Activated CD8-positive, alpha-beta memory T cell treated with anti-CD3 and anti-CD28 coated beads for 48 hours (primary cell): Measurements from ENCODE around the gene NPTX1.

Experiments
- DNase-seq, 3 experiments: peaks; one replicate each; pipeline ENCODE4 v3.0.0-alpha.2; 2020; ENCODE audit warnings: low read depth in 2 of 3, low spot score in 2 of 3

Gene NPTX1

DNA sequence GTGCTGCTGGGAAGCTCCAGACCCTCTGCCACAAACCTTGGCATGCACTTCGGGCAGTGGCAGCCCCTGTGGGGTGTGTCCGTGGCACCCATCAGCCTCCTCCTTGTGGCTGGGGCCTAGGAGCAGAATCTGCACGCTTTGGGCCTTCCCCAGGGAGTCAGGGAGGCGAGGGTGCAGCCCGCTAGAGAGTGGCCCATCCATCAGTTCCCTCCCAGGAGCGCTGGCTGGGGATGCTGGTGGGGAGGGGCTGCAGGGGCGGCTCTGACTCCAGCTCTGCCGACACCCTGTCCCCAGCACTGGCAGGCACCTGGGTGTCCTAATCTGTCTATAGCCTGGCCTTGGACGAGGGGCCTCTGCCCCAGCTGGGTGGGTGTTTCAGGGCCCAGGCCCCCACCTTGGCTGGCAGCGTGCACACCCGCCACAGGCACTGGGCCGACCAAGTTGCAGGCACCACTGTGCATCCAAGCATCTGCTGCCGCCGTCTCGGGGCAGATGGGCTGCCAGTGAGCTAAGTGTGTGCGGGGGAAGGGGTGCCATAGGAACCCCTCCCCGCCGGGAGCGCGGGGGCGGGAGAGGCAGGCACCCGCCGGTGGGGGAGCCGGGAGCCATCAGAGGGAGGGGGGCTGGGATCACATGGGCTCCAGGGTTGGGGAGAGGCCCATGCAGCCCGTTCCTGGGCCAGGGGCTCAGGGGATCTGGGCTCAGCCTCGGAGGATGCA lies 31.2 kb downstream of the NPTX1 start:
- DNase-seq, result no peak

DNA sequence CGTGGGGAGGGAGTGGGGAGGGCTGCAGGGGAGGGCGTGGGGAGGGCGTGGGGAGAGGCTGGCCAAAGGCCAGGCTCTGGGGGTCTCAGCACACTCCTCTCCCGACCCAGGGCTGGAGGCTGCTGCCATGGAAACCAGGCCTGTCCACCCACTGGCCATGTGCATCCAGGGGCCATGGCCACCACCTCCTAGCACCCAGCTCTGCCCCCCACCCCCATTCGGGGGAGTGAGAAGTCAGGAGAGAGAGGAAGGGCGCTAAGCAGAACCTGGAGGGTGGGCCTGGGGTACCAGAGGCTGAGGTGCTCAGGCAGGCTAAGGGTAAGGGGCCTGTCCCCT lies 31.8 kb downstream of the NPTX1 start:
- no peak for DNase-seq

DNA sequence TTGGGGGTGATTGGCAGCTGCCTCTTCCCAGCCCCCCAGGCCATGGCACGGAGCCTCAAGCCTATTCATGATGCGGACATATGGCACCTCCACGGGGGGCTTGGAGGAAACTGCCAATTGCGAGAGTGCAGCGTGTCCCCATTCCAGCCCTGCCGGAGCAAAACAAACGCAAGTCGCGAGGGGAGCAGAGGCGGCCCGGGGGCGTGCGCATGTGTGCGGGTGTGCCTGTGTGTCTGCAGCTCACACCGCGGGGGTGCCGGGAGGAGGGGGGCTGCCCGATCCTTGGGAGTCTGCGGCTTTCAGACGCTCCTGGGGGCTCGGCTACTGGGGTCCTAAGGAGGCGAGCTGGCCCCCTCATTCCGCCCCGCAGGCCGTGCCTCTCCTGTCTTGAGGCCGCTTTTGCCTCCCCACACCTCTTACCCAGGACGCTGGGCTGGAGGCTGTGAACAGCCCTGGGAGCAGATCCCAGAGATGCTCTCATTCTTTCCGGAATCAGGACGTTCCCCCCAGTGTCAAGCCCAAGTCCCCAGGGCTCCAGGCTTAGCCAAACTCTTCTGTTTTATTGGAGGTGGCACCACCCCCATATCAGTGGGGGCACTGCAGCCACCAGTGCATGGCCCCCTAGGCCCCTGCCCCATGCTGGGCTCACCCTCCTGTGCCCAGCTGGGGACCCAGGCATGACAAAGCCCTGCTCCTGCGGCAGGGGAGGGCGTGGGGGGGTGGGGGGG lies 32.3 kb downstream of the NPTX1 start:
- no peak for DNase-seq

DNA sequence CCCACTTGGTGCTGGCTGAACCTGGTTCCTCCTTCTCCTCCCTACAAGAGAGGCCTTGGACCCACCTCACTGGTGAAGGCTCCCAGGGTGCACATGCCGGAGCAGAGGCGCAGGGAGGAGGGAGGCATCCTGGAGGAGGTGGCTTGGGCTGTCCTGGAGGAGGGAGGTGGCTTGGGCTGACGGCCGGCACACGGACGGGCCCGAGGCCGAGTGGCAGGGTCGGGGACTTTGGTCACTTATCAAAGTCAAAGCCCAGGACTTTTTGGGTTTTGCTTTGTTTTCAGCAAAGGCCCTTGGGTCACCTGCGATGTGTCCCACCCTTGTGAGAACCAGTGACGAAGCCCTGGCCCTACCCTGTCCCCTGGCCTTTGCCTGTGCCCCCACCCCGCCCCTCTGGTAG lies 32.9 kb downstream of the NPTX1 start:
- DNase-seq, result no peak

DNA sequence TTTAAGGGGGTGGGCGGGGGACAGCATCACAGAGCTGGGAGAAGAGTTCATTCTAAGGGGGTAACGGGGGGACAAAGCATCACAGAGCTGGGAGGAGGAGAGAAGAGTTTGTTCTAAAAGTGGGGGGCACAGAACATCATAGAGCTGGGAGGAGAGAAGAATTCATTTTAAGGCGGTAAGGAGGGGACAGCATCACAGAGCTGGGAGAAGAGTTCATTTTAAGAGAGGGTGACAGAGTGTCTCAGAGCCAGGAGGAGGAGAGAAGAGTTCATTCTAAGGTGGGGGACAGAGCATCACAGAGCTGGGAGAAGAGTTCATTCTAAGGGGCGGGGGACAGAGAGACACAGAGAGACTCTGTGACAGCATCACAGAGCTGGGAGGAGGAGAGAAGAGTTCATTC lies 33.6 kb downstream of the NPTX1 start:
- DNase-seq, result no peak

DNA sequence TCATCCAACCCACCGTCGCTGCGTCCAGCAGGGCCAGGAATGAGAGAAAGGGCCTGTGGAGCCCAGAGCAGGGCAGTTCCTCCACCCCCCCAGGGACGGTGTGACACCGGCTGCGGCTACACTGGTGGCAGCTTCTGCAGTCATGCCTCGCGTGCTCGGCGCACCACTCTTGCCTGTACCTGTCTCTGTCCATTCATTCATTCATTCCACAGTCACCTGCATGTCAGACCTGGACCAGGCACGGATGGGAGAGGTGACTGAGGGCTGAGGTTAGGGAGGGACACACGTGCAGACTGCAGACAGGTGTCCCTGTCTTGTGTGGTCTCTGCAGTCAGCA lies 34.1 kb downstream of the NPTX1 start:
- no peak for DNase-seq

DNA sequence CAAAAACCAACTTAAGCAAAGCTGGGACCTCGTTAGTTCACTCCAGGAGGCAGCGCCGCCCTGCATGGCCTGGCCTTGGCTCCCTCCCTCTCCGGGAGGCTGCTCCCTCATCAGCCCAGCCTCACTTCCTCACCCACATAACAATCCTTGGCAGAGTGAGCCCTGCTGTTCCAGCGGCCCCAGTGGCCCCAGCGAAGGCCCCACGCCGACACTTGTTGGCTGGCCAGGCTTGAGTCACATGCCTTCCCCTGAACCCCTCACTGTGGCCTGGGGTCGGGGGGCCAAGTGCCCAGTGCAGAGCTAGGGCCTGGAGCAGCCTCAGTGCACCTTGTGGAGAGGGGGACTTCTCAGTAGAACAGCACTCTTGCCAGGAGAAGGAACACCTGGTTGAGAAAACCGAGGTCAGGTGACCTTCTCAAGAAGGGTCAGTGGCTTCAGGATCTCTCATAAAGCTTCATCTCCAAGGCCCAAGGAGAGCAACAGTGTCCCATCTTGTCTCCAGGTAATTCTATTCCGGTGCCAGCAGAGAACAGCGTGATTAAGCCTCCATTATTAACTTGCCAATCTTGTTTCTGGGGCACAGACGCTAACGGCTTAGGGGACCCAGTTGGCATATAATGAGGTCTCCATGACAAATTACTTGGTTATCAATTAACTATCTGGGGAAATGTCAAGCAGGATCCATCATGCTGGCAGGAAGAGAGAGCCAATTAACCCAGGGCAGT lies 34.6 kb downstream of the NPTX1 start:
- DNase-seq, result no peak

DNA sequence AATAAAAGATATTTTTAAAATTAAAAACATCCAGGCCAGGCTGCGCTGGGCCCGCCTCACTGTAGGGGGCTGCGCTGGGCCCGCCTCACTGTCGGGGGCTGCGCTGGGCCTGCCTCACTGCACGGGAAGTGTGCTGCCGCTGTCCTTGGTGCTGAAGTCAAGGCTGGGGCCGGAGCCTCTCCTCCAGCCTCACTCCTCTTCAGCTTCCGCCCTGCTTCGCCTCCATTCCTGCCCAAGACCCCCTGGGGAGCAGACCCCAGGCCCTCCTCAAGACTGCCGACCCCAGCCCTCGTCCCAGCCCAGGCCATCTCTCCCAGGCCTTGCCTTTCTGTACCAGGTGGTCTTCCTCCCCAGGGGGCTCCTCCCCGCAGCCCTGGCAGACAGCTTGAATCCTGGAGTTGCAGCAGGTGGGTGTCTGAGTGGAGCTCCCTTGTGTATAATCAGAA lies 35.3 kb downstream of the NPTX1 start:
- DNase-seq, result peak in 1 of 3 experiments; percentile 24

DNA sequence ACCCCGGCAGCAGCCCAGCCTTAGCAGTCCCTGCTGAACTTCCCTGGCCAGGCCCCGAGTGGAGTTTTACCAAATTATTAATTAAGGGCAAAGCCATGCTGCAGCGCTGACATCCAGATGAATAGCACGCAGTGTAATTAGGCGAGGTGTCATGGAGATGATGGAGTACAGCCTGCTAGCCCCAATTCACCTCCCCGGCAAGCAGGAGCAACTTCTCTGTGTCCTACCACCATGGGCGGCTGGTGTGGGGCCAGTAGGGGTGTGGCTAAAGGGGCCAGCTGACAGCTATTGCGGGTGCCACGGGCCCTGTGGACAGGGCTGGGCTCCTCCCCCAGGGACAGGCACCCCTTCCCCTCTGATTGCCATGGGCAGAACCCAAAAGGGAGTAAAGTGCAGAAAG lies 36.9 kb downstream of the NPTX1 start:
- DNase-seq, result no peak

DNA sequence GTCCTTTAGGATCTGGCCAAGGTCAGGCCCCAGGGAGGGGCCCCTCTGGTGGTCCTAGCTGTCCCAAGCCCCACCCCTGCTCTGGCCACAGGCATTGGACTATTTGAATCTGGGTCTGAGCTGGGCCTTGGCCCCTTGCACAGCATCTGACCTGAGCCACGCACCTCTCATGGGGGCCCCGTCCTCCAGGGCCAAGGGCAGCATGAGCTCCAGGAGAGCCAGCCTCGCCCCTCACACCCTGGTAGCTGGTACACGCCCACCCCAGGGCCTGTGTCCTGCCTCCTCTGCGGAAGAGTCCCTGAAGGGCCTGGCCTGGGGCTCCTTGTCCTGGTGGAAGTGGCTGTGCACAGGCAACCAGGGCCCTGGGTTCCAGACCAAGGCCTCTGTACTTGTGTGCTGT lies 37.6 kb downstream of the NPTX1 start:
- no peak for DNase-seq

DNA sequence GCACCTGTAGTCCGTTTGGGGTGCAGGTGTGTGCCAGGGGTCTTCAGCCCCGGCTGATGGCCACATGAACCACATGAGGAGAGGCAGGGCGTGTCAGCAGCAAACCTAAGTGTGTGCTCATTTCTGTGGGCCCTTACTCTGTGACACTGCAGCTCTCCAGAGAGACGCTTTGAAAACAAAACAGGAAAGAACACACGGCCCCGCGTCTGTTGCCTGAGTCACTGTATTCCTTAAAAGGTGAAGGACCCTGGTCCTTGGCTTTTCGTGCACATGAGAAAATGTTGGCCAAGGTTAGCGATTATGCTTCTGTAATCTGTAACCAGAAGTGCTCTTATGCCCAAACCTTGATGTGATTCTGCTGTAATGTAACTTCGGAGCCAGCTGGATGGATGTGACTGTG lies 38.9 kb downstream of the NPTX1 start:
- no peak for DNase-seq

DNA sequence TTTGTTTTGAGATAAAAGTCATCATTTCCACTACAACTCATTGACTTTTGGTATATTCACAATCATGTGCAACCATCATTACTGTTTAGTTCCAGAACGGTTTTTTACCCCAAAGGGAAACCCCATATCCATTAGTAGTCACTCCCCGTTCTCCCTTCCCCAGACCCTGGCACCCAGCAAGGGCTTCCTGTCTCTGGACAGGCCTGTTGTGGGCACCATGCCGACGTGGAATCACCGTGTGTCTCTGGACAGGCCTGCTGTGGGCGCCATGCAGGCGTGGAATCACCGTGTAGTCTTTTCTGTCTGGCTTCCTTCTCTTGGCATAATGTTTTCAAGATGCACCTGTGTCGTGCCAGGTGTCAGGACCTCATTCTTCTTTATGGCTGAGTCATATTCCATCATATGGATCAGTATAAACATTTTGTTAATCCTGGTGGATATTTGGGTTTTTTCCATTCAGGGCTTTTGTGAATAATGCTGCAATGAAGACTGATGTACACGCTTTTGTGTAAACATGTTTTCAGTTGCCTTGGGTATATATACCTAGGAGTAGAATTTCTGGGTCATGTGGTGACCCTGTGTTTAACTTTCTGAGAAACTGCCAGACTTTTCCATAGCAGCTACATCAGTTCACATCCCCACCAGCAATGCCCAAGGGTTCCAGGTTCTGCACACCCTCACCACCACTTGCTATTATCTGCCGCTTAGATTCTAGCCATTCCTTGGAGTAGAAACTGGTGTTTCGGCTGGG lies 42.3 kb downstream of the NPTX1 start:
- DNase-seq, result no peak

DNA sequence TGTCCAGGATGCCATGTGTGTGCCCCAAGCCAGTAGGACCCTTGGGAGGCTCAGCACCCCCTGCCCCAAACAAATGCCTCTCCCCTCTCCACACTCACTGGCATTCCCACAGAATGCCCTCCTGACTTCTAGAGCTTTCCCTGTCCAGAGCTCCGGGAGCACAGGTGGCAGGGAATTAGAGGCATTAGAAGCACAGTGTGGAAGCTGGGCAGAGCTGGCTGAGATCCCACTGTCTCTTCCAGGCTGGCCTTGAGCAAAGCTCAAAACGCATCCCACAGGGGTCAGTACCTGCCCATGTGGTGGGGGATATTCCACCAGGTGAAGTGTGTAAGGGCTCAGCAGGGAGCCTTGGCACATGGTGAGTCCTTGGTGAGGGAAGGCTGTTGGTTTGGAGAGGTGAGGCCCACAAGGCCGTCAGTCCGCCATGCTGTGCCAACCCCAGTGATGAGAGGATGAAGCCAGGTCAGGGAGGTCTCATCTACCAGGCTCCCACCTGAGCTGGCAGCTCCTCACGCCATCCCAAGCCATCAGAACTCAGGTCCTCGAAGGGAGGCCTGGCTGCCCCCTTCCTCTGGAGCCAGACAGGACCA lies 43.4 kb downstream of the NPTX1 start:
- no peak for DNase-seq

DNA sequence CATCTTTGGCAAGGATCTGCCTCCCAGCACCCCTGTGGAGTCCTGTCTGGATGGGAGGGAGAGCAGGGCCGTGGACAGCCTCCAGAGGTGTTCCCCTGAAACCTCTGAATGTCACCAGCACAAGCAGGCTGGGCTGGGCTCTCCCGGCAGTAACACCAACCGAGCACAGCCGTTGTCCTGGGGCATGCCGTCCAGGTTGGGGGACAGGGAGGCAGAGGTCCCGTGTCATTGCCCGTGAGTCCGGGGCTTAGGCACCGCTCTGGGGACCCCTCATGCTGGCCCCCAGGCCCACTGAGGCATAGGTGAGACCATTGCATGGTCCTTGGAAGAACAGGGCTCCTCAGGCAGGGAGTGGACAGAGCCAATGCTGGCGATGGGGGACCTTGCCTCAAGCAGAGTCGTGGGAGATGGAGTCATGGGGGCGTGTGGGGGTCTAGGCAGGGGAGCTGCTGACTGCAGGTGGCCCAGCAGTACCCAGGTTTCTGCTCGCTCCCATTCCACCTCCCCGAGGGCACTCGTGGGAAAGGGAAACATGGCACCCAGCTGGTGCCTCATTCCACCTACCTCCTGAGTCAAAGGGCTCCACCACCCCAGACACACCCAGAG lies 44.0 kb downstream of the NPTX1 start:
- no peak for DNase-seq

DNA sequence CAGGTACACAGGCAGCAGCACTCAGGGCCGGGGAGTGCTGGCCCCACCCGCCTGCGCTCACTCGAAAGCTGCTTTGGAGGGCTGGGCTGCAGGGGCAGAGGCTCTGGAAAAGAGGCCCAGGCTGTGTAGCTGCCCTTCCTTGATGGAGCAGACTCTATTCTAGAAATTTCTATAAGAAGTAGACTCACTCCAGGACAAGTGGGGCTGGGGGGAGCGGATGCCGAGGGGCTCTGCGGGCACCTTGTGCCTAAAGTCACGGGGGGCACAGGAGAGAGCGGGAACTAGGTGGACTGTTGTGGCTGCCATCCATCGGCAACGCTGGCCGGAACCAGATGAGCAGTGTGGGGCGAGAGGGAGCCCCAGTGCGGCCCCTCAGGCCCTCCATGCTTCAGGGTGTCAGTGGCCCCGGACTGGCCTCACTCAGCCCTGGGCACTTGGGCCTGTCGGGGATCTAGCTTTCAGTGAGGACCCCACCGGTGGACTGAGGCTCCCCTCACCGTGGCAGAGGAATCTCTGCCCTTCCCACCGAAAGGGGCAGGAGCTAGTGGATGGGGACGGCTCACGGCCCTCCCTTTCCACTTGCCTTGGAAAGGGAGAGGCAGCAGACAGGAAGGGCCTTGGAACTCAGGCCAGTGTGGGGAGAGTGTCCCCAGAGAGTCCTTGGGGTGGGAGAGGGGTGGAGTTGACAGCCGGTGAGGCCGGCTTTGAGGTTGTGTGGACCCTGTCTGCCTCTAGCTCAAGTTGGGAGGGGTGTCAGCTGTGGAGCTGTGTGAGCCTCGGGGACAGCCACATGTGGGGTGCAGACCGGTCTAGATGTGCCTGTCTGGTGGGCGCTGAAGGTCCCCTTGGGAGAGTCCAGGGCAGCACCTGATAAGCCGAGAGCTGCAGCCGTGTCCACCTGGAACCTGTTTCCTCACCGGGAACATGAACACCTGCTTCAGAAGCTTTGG lies 44.9 kb downstream of the NPTX1 start:
- DNase-seq, result no peak

DNA sequence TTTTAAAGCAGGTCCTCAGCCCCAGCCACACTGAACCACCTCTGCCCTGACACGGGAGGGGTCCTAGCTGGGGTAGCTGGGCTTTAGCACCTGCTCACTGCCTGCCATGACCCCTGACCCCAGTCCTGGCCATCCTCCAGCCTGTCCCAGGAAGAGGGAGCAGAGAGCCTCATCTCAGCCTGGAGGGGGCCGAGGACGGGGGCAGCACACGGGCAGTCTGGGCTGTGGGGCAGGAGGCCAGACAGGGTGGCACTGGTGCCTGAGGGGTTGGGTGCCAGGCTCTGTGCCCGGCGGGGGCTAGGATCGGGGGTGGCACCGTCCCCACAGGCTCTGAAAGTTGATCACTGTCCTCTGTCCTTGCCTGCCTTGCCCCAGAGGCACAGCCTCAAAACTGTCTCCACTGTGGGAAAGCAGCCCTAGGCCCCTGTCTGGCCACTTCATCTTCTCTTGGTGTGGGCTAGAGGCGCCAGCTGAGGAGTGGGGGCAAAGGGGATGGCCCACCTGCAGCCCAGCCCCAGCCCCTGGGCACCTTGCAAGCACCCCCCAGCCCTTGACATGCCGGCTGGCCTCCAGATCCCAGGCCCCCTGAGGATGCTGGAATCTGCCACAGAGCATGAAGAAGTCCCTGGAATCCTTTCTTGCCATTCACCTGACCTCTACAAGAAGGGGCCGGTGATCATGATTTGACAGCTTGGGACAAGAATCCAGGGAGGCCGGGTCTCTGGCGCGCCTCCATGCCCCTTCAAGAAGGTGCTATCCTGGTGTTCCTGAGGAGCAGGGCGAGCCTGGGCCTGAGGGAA lies 45.8 kb downstream of the NPTX1 start:
- DNase-seq, result no peak

DNA sequence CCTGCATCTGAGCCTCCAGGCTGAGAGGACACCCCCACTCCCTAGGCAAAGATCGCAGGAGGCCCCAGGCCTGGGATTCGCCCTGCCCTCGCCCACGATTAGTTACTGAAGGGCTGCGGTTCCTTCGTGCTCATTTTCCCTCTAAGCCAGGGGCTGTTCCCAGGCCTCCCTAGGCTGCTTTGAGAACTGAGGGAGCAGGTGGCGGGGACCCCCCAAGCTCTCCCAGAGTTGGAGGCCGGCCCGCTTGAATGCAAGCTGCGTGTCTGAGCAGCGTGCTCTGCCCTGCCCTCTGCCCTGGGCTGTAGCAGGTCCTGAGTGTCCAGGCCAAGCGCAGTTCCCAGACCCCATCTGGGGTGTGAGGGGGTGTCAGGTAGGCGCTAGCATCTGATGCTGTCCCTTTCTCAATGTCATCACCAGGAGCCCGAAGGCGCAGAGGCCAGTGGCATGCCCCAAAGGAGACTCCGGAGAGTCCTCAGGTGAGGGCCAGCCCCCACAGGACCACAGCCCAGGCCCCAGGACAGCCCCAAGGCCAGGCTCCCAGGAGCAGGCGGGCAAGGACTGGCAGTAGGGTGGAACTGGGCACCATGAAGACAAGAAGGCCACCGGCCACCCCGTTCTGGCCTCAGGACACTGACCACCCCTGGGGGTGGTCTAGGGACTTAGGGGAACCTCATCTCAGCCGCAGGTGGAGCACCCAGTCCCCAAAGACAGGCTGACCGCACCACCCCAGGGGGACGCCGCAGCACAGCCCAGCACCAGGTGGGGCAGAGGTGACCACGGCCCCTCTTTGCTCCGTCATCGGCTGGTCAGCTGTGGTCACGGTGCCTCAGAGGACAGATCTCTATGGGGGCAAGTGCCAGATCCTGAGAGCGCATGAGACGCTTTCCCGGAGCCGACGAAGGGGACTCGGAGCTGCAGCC lies 46.8 kb downstream of the NPTX1 start:
- DNase-seq, result no peak

DNA sequence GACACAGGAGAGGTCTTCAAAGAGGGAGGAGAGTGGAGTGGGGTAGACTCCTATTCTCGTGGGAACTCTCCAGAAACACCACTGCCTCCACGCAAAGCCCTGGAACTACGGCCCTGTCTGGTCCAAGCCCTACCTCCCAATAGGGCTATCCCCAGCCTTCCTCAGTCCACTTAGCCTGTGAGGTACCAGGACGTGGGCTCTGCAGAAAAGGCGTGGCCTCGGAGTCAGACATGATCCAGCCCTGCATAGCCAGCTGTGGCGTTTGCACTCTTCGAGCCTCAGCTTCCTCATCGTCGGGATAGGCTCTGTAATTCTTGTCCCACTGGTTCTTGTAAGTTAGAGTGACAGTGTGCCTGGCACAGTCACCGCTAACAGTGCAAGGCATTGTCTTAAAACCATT lies 47.6 kb downstream of the NPTX1 start:
- no peak for DNase-seq
